HG03135 (cell line): ENCODE results near the gene LAMC3.

Source experiments
- ATAC-seq: cut with Tn5 transposase; IDR thresholded peaks from one replicate; pipeline ENCODE4 v1.9.1; 2021; ENCODE audit warnings: mild to moderate bottlenecking, moderate library complexity; ENCODE audit not compliant: unreplicated experiment

The LAMC3 gene

GRCh38 chr9:130977811-130978221 lies 31.2 kb upstream of the LAMC3 start:
- ATAC-seq: no peak

GRCh38 chr9:130979591-130980385 lies 29.2 kb upstream of the LAMC3 start:
- no peak for ATAC-seq

GRCh38 chr9:130980526-130980925 lies 28.4 kb upstream of the LAMC3 start:
- no peak for ATAC-seq

- ATAC-seq: no peak
These were observed 27.8 kb upstream of the LAMC3 start for GRCh38 chr9:130981002-130981755.

GRCh38 chr9:130981756-130982137 lies 27.2 kb upstream of the LAMC3 start:
- no peak for ATAC-seq

GRCh38 chr9:130982636-130983358 lies 26.2 kb upstream of the LAMC3 start:
- ATAC-seq: no peak

- ATAC-seq: no peak
These were observed 25.7 kb upstream of the LAMC3 start for GRCh38 chr9:130983359-130983670.

- no peak for ATAC-seq
These were observed 25.0 kb upstream of the LAMC3 start for GRCh38 chr9:130983970-130984369.

- ATAC-seq: no peak
These were observed 24.5 kb upstream of the LAMC3 start for GRCh38 chr9:130984521-130984920.

- ATAC-seq: no peak
These were observed 23.9 kb upstream of the LAMC3 start for GRCh38 chr9:130985029-130985428.

- ATAC-seq: no peak
These were observed 23.3 kb upstream of the LAMC3 start for GRCh38 chr9:130985606-130986162.

- ATAC-seq: no peak
These were observed 22.5 kb upstream of the LAMC3 start for GRCh38 chr9:130986356-130986965.

GRCh38 chr9:130987054-130987453 lies 21.9 kb upstream of the LAMC3 start:
- no peak for ATAC-seq

GRCh38 chr9:130987738-130988399 lies 21.1 kb upstream of the LAMC3 start:
- ATAC-seq: no peak

GRCh38 chr9:130988400-130988747 lies 20.6 kb upstream of the LAMC3 start:
- no peak for ATAC-seq

- ATAC-seq: no peak
These were observed 20.1 kb upstream of the LAMC3 start for GRCh38 chr9:130988905-130989304.

GRCh38 chr9:130989391-130989790 lies 19.6 kb upstream of the LAMC3 start:
- ATAC-seq: no peak

GRCh38 chr9:130989891-130990290 lies 19.1 kb upstream of the LAMC3 start:
- no peak for ATAC-seq

- no peak for ATAC-seq
These were observed 18.5 kb upstream of the LAMC3 start for GRCh38 chr9:130990306-130990977.
